ENCODE results near the gene TOMM40L.

- TF ChIP-seq POLR2A (IDR thresholded peaks at IDR 0.05), result no peak
- no peak for TF ChIP-seq CTCF (IDR thresholded peaks at IDR 0.05)
- peak; percentile 3 for TF ChIP-seq EP300 (IDR thresholded peaks at IDR 0.05)
These were observed 19.3 kb upstream of the TOMM40L start for GRCh38 chr1:161206411-161207140.

Measured in ovary (tissue), 3 donors.